HCT116 (cell line): ENCODE data around the gene SH3BP4. TPM values are rescaled to one million over a fixed set of nuclear protein-coding genes. Genes with fewer than 3 reads are reported as not detected.

Source experiments
- ATAC-seq: fragments of 200-7000 bp; cut with Tn5 transposase; 2 replicates; pipeline ENCODE4 v1.9.1; 2020; ENCODE audit warnings: mild to moderate bottlenecking, moderate library complexity
- BruUV-seq: library from RNA; stranded (reverse); fragments of 400-500 nt; replicated peaks from 2 replicates; lab custom pipeline; 2021; lab: Mats Ljungman, UMichigan
- CTCF ChIA-PET: fragments of 300-600 bp; sonication (Branson Sonifier 250); formaldehyde crosslinking; loops from one replicate; lab custom pipeline; 2021; ENCODE audit warnings: antibody characterized with exemption; lab: Charles Lee
- POLR2A ChIA-PET: fragments of 300-600, 350-600 bp; sonication (Branson Sonifier 250); formaldehyde crosslinking; loops from one replicate; lab custom pipeline; 2021; ENCODE audit warnings: antibody characterized with exemption; lab: Charles Lee
- RAD21 ChIA-PET, 2 experiments: fragments of 300-600 bp; sonication (Branson Sonifier 250); formaldehyde crosslinking; loops; one replicate each; lab custom pipeline; 2023; ENCODE audit warnings: low total read pairs in 2 of 2; ENCODE audit not compliant: uncharacterized antibody in 2 of 2, unreplicated experiment in 2 of 2, low non-redundant PET in 1 of 2; lab: Charles Lee
- DNase-seq: peaks from one replicate; pipeline ENCODE4 v3.0.0-alpha.2; 2010; ENCODE audit warnings: low read depth, low spot score
- H2AFZ ChIP-seq: fragments of 200-600 bp; shearing (Covaris generic), sonication (generic); 2 replicates; pipeline ENCODE4 v1.6.1; 2017; ENCODE audit warnings: low read depth, mixed run types, mixed read lengths, antibody characterized with exemption, low read length; ENCODE audit not compliant: poor library complexity, severe bottlenecking
- H3K27ac ChIP-seq: 2 replicates; pipeline ENCODE4 v1.5.1; 2012; ENCODE audit warnings: low read depth, low read length
- H3K27me3 ChIP-seq: fragments of 200-600 bp; sonication (generic); 2 replicates; pipeline ENCODE4 v1.6.1; 2016; ENCODE audit warnings: mixed run types, low read length, mixed read lengths; ENCODE audit not compliant: insufficient read depth
- H3K36me3 ChIP-seq, 2 experiments: fragments of 200-500 bp in 1 of 2; fragments of 200-600 bp in 1 of 2; sonication (Bioruptor generic) in 1 of 2; sonication (generic) in 1 of 2; 2 replicates each; pipeline versions ENCODE4 v1.5.1 to v1.6.1; 2014 to 2016; ENCODE audit warnings: low read length in 2 of 2, inconsistent platforms in 1 of 2, mixed read lengths in 1 of 2, mixed run types in 1 of 2; ENCODE audit not compliant: insufficient read depth in 2 of 2, control insufficient read depth in 1 of 2
- H3K4me1 ChIP-seq, 2 experiments: fragments of 200-600 bp in 1 of 2; sonication (generic) in 1 of 2; 2 replicates each; pipeline versions ENCODE4 v1.5.1 to v1.6.1; 2012 to 2017; ENCODE audit warnings: low read length in 2 of 2, inconsistent platforms in 1 of 2, mild to moderate bottlenecking in 1 of 2, mixed read lengths in 1 of 2, mixed run types in 1 of 2, moderate library complexity in 1 of 2; ENCODE audit not compliant: insufficient read depth in 2 of 2, control insufficient read depth in 1 of 2
- H3K4me2 ChIP-seq: fragments of 200-600 bp; sonication (generic); 2 replicates; pipeline ENCODE4 v1.6.1; 2017; ENCODE audit warnings: mixed run types, low read length, mixed read lengths
- H3K4me3 ChIP-seq, 2 experiments: fragments of 200-600 bp in 1 of 2; sonication (generic) in 1 of 2; replicated peaks in 1 of 2; 2 replicates each; pipeline ENCODE4 v1.5.1; 2011 to 2016; ENCODE audit warnings: low read length in 2 of 2, control low read depth in 1 of 2, low read depth in 1 of 2, mild to moderate bottlenecking in 1 of 2, mixed read lengths in 1 of 2, mixed run types in 1 of 2
- H3K79me2 ChIP-seq: fragments of 200-600 bp; sonication (generic); 2 replicates; pipeline ENCODE4 v1.6.1; 2017; ENCODE audit warnings: mild to moderate bottlenecking, mixed run types, low read length, moderate library complexity, mixed read lengths; ENCODE audit not compliant: insufficient read depth
- H3K9ac ChIP-seq: fragments of 200-600 bp; sonication (generic); 2 replicates; pipeline ENCODE4 v1.6.1; 2016; ENCODE audit warnings: low read length, mixed read lengths
- H3K9me2 ChIP-seq: fragments of 200-600 bp; sonication (generic), shearing (Covaris generic); 2 replicates; pipeline ENCODE4 v1.6.1; 2017; ENCODE audit warnings: mixed run types, mild to moderate bottlenecking, moderate library complexity; ENCODE audit not compliant: insufficient read depth
- H3K9me3 ChIP-seq, 2 experiments: fragments of 200-500 bp in 1 of 2; fragments of 200-600 bp in 1 of 2; sonication (Bioruptor generic) in 1 of 2; sonication (generic) in 1 of 2; 2 replicates each; pipeline ENCODE4 v1.6.1; 2014 to 2017; ENCODE audit warnings: low read length in 2 of 2, mixed read lengths in 2 of 2, inconsistent platforms in 1 of 2, low read depth in 1 of 2, mild to moderate bottlenecking in 1 of 2, mixed run types in 1 of 2, moderate library complexity in 1 of 2; ENCODE audit not compliant: control insufficient read depth in 1 of 2, insufficient read depth in 1 of 2
- H4K20me1 ChIP-seq: fragments of 200-600 bp; sonication (generic), shearing (Covaris generic); 2 replicates; pipeline ENCODE4 v1.6.1; 2017; ENCODE audit warnings: mixed run types, mild to moderate bottlenecking, moderate library complexity; ENCODE audit not compliant: insufficient read depth
- ATF3 ChIP-seq: IDR thresholded peaks from 2 replicates; pipeline ENCODE4 v1.6.1; 2012
- FOSL1 ChIP-seq: IDR thresholded peaks from 2 replicates; pipeline ENCODE4 v1.6.1; 2012; ENCODE audit warnings: low read depth
- POLR2A ChIP-seq: IDR thresholded peaks from 2 replicates; pipeline ENCODE4 v1.7.0; 2011; ENCODE audit warnings: borderline replicate concordance; ENCODE audit not compliant: insufficient read depth, insufficient read length; ENCODE audit errors: extremely low read depth
- RAD21 ChIP-seq: IDR thresholded peaks from 2 replicates; pipeline ENCODE4 v1.6.1; 2012; ENCODE audit warnings: low read depth, mild to moderate bottlenecking
- REST ChIP-seq: IDR thresholded peaks from 2 replicates; pipeline ENCODE4 v1.6.1; 2012; ENCODE audit warnings: low read depth
- SIN3A ChIP-seq: IDR thresholded peaks from 2 replicates; pipeline ENCODE4 v1.6.1; 2012; ENCODE audit warnings: low read depth
- YY1 ChIP-seq: IDR thresholded peaks from 2 replicates; pipeline ENCODE4 v1.6.1; 2011; ENCODE audit warnings: low read length, low read depth, moderate library complexity, mild to moderate bottlenecking; ENCODE audit not compliant: insufficient replicate concordance; ENCODE audit errors: extremely low read depth
- intact Hi-C: fragments of 100-400 bp; cut with micrococcal nuclease; formaldehyde crosslinking; loops from 2 replicates; pipeline ENCODE4 v1.10.0; 2022
- total RNA-seq: library from RNA; stranded (reverse); gene quantifications from one replicate; pipeline ENCODE4 v1.2.1, GENCODE V29; 2021; ENCODE audit not compliant: unreplicated experiment

The SH3BP4 gene
- total RNA-seq, 1 experiment from 2014 or later, result 32.9 TPM

- intact Hi-C loops, result no loop called here
- Histone ChIP-seq H4K20me1 (no peaks in the 10 kb centered on the region), H3K4me3 (no peak overlapping the region), H3K36me3 (no peaks in the 10 kb centered on the region)
- TF ChIP-seq RAD21, result no peak
- TF ChIP-seq ATF3, result no peak
- no peak for TF ChIP-seq FOSL1
- TF ChIP-seq SIN3A, result no peak
- TF ChIP-seq REST, result no peak
- TF ChIP-seq, all 23 proteins: peak for 0
- no peak for ATAC-seq
- CTCF ChIA-PET, result no interaction called here
- Histone ChIP-seq H3K4me2 (no peak overlapping the region), H3K9me3 (no peaks in the 10 kb centered on the region), H3K27ac (no peak overlapping the region), H3K4me1 (peaks cover 39 to 44% of the 10 kb centered on the region in 2 experiments), H3K27me3 (no peaks in the 10 kb centered on the region), H3K9ac (no peak overlapping the region), H3K9me2 (no peaks in the 10 kb centered on the region), H2AFZ (no peak overlapping the region), H3K79me2 (peaks cover 87% of the 10 kb centered on the region)
- BruUV-seq, result no TSS peak
- RAD21 ChIA-PET, result no interaction called here
- POLR2A ChIA-PET, result interaction anchor here (1.9 kb wide), 1 partner anchor 12 kb away, joined by 4 read pairs; no protein-coding TSS in a partner anchor
- no peak for DNase-seq
Measured at GRCh38 chr2:234985608-234986245, 33.9 kb downstream of the SH3BP4 start.

GRCh38 chr2:234986390-234986789, 34.6 kb downstream of the SH3BP4 start:
- ATAC-seq (no peak), DNase-seq (no peak)
- Histone ChIP-seq H3K4me2 (no peak overlapping the region), H3K9me2 (no peaks in the 10 kb centered on the region), H3K4me3 (no peak overlapping the region), H2AFZ (no peak overlapping the region), H3K4me1 (peaks cover 36 to 38% of the 10 kb centered on the region in 2 experiments), H3K36me3 (no peaks in the 10 kb centered on the region), H3K9me3 (no peaks in the 10 kb centered on the region), H3K27ac (no peak overlapping the region), H3K9ac (no peak overlapping the region), H3K79me2 (peaks cover 91% of the 10 kb centered on the region), H3K27me3 (no peaks in the 10 kb centered on the region), H4K20me1 (no peaks in the 10 kb centered on the region)
- RAD21 ChIA-PET, result no interaction called here
- POLR2A ChIA-PET, result no interaction called here
- BruUV-seq, result no TSS peak
- no peak for TF ChIP-seq FOSL1
- no peak for TF ChIP-seq POLR2A
- TF ChIP-seq YY1, result no peak
- intact Hi-C loops, result no loop called here
- CTCF ChIA-PET, result no interaction called here
